LNCaP clone FGC (cell line): Measurements from ENCODE around the gene CHCT1.

ENCODE experiments used
- DNase-seq: peaks from one replicate; pipeline ENCODE4 v3.0.0-alpha.2; 2011; ENCODE audit warnings: low read depth
- H3K4me3 ChIP-seq: 2 replicates; pipeline ENCODE4 v1.5.1; 2011; ENCODE audit warnings: mild to moderate bottlenecking, low read depth, low read length, control low read depth
- CTCF ChIP-seq: IDR thresholded peaks from 2 replicates; pipeline ENCODE4 v1.5.1; 2012; ENCODE audit warnings: mild to moderate bottlenecking; ENCODE audit not compliant: control insufficient read depth, insufficient read depth; ENCODE audit errors: extremely low read depth

The CHCT1 gene

GRCh38 chr17:60392845-60393702 is 29.2 kb upstream of the CHCT1 start:
- TF ChIP-seq CTCF: no peak
- peak overlapping the region; percentile 81 for H3K4me3 ChIP-seq
- peak; percentile 52 for DNase-seq

- H3K4me3 ChIP-seq: no peak overlapping the region
- DNase-seq: no peak
- TF ChIP-seq CTCF: no peak
Observed at GRCh38 chr17:60393840-60394723, 28.2 kb upstream of the CHCT1 start.

- no peak for DNase-seq
- no peak overlapping the region for H3K4me3 ChIP-seq
- no peak for TF ChIP-seq CTCF
Observed at GRCh38 chr17:60395508-60396065, 26.7 kb upstream of the CHCT1 start.

GRCh38 chr17:60396412-60396811 is 25.9 kb upstream of the CHCT1 start:
- TF ChIP-seq CTCF: no peak
- DNase-seq: no peak
- no peak overlapping the region for H3K4me3 ChIP-seq

- no peak for TF ChIP-seq CTCF
- H3K4me3 ChIP-seq: no peak overlapping the region
- no peak for DNase-seq
Observed at GRCh38 chr17:60398227-60398959, 23.9 kb upstream of the CHCT1 start.

DNA sequence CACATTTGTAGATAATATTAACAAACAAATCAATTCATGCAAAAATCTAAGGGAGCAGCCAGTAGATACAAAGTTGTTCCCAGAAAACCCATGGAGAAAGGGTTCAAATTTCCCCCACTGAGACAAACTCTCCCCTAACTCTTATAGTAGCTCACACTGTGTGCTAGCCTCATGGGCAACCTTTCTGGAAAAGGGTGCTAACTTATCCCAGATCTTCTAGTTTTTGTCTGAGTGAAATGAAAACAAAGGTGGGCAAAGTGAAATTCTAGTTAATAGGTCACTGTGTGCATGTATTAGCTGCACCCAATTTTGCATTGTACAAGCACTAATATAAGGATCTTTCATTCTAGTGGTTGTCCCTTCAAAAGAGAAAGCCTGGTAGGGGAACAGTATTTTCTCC is 20.5 kb upstream of the CHCT1 start:
- no peak overlapping the region for H3K4me3 ChIP-seq
- no peak for TF ChIP-seq CTCF
- DNase-seq: no peak
